GM23338 (cell line): Measurements from ENCODE around the gene FRK.

Source experiments
- EZH2 ChIP-seq: fragments of 200-600 bp; sonication (generic); IDR thresholded peaks from one replicate; pipeline ENCODE4 v1.8.0; 2017; ENCODE audit warnings: antibody characterized with exemption, mild to moderate bottlenecking, low read depth; ENCODE audit not compliant: unreplicated experiment
- POLR2AphosphoS5 ChIP-seq: IDR thresholded peaks from 2 replicates; pipeline ENCODE4 v1.6.1; 2016; ENCODE audit warnings: antibody characterized with exemption, low read depth

GRCh38 chr6:116087437-116088027 lies 26.8 kb upstream of the FRK start:
- no peak for TF ChIP-seq EZH2
- TF ChIP-seq POLR2AphosphoS5 = no peak
